H1 (cell line): ENCODE results near the gene VPS51. TPM values are rescaled to one million over a fixed set of nuclear protein-coding genes. Genes with fewer than 3 reads are reported as not detected.

Source experiments
- CTCF ChIA-PET: fragments of 300-600 bp; sonication (Branson Sonifier 250); formaldehyde crosslinking; loops from one replicate; lab custom pipeline; 2021; ENCODE audit not compliant: partially characterized antibody; lab: Charles Lee
- POLR2A ChIA-PET: fragments of 300-600 bp; sonication (Branson Sonifier 250); formaldehyde crosslinking; loops from one replicate; lab custom pipeline; 2021; ENCODE audit warnings: inconsistent platforms; ENCODE audit not compliant: partially characterized antibody; lab: Charles Lee
- DNase-seq, 2 experiments: peaks; one replicate each; pipeline versions ENCODE4 v3.0.0 to v3.0.0-alpha.2; 2010 to 2022; ENCODE audit warnings: low spot score in 2 of 2, low read depth in 1 of 2, mixed read lengths in 1 of 2
- FAIRE-seq: peaks from 2 replicates; lab custom pipeline; 2011; peaks lifted over from hg19 to GRCh38; lab: Jason Lieb, UNC
- H2AFZ ChIP-seq: 2 replicates; pipeline ENCODE4 v1.8.1; 2012; ENCODE audit warnings: low read length, inconsistent platforms
- H2AK5ac ChIP-seq: 2 replicates; pipeline ENCODE4 v1.6.1; 2013; ENCODE audit warnings: low read depth, low read length
- H2BK120ac ChIP-seq: replicated peaks from 2 replicates; pipeline ENCODE3; 2013; ENCODE audit warnings: low read depth, low read length, inconsistent platforms
- H2BK12ac ChIP-seq: 2 replicates; pipeline ENCODE4 v1.6.1; 2013; ENCODE audit warnings: low read depth, low read length
- H2BK15ac ChIP-seq: 2 replicates; pipeline ENCODE4 v1.6.1; 2013; ENCODE audit warnings: low read length
- H2BK20ac ChIP-seq: 2 replicates; pipeline ENCODE4 v1.6.1; 2013; ENCODE audit warnings: low read length
- H2BK5ac ChIP-seq: 2 replicates; pipeline ENCODE4 v1.6.1; 2013; ENCODE audit warnings: low read depth, low read length
- H3K14ac ChIP-seq: 2 replicates; pipeline ENCODE4 v1.6.1; 2013; ENCODE audit warnings: inconsistent platforms; ENCODE audit not compliant: insufficient read length
- H3K18ac ChIP-seq: 2 replicates; pipeline ENCODE4 v1.6.1; 2013; ENCODE audit warnings: low read length; ENCODE audit errors: extremely low read depth
- H3K23ac ChIP-seq: 2 replicates; pipeline ENCODE4 v1.6.1; 2013; ENCODE audit warnings: inconsistent platforms; ENCODE audit not compliant: insufficient read length
- H3K23me2 ChIP-seq: 2 replicates; pipeline ENCODE4 v1.6.1; 2013; ENCODE audit warnings: low read depth, low read length
- H3K27ac ChIP-seq: 2 replicates; pipeline ENCODE4 v1.6.1; 2011; ENCODE audit warnings: low read depth, low read length, inconsistent platforms
- H3K27me3 ChIP-seq, 4 experiments: replicated peaks in 1 of 4; 1 replicate in 1 of 4; 2 replicates in 3 of 4; pipeline versions ENCODE4 v1.6.1 to v1.8.1; 2011 to 2013; ENCODE audit warnings: low read length in 3 of 4, mild to moderate bottlenecking in 3 of 4, inconsistent platforms in 2 of 4, mixed read lengths in 2 of 4, moderate library complexity in 1 of 4; ENCODE audit not compliant: control insufficient read depth in 3 of 4, insufficient read depth in 3 of 4; ENCODE audit errors: extremely low read depth in 1 of 4
- H3K36me3 ChIP-seq, 4 experiments: 2 replicates each; pipeline versions ENCODE4 v1.6.1 to v1.8.1; 2011 to 2013; ENCODE audit warnings: mild to moderate bottlenecking in 4 of 4, low read length in 3 of 4, moderate library complexity in 2 of 4, control low read depth in 1 of 4, inconsistent platforms in 1 of 4; ENCODE audit not compliant: insufficient read depth in 4 of 4, control insufficient read depth in 2 of 4
- H3K4ac ChIP-seq: replicated peaks from 2 replicates; pipeline ENCODE3; 2013; ENCODE audit warnings: low read length, low read depth, mixed read lengths, inconsistent platforms; ENCODE audit not compliant: insufficient read length
- H3K4me1 ChIP-seq, 4 experiments: replicated peaks in 1 of 4; 1 replicate in 1 of 4; 2 replicates in 3 of 4; pipeline versions ENCODE4 v1.6.1 to v1.8.1; 2011 to 2013; ENCODE audit warnings: low read length in 3 of 4, inconsistent platforms in 2 of 4, mixed read lengths in 1 of 4; ENCODE audit not compliant: insufficient read depth in 4 of 4, control insufficient read depth in 3 of 4
- H3K4me2 ChIP-seq, 2 experiments: 2 replicates each; pipeline versions ENCODE4 v1.6.1 to v1.8.1; 2011 to 2013; ENCODE audit warnings: low read depth in 2 of 2, low read length in 2 of 2, control low read depth in 1 of 2, inconsistent platforms in 1 of 2, mild to moderate bottlenecking in 1 of 2; ENCODE audit not compliant: insufficient read depth in 1 of 2
- H3K4me3 ChIP-seq, 4 experiments: fragments of 200-600, 300-600 bp in 1 of 4; sonication (generic), shearing (Covaris generic), sonication (Bioruptor Twin) in 1 of 4; 2 replicates each; pipeline versions ENCODE4 v1.5.1 to v1.8.1; 2011 to 2016; ENCODE audit warnings: low read length in 4 of 4, low read depth in 3 of 4, control low read depth in 2 of 4, inconsistent platforms in 2 of 4, mild to moderate bottlenecking in 2 of 4, mixed read lengths in 1 of 4, moderate library complexity in 1 of 4; ENCODE audit not compliant: insufficient read depth in 2 of 4; ENCODE audit errors: extremely low read depth in 1 of 4
- H3K56ac ChIP-seq: replicated peaks from 2 replicates; pipeline ENCODE3; 2013; ENCODE audit warnings: low read depth, mild to moderate bottlenecking, mixed read lengths, low read length, inconsistent platforms; ENCODE audit not compliant: insufficient read length
- H3K79me1 ChIP-seq: 2 replicates; pipeline ENCODE4 v1.6.1; 2013; ENCODE audit warnings: low read depth, low read length, control low read depth
- H3K79me2 ChIP-seq, 2 experiments: 2 replicates each; pipeline versions ENCODE4 v1.6.1 to v1.8.1; 2012 to 2013; ENCODE audit warnings: low read length in 2 of 2, mild to moderate bottlenecking in 2 of 2, inconsistent platforms in 1 of 2; ENCODE audit not compliant: insufficient read depth in 2 of 2, control insufficient read depth in 1 of 2
- H3K9ac ChIP-seq, 4 experiments: replicated peaks in 1 of 4; 1 replicate in 1 of 4; 2 replicates in 3 of 4; pipeline versions ENCODE4 v1.6.1 to v1.8.1; 2011 to 2013; ENCODE audit warnings: low read depth in 3 of 4, low read length in 3 of 4, control low read depth in 2 of 4, mild to moderate bottlenecking in 2 of 4, moderate library complexity in 2 of 4, inconsistent platforms in 1 of 4; ENCODE audit errors: extremely low read depth in 1 of 4
- H3K9me3 ChIP-seq, 2 experiments: 2 replicates each; pipeline versions ENCODE4 v1.6.1 to v1.8.1; 2012 to 2013; ENCODE audit warnings: mild to moderate bottlenecking in 2 of 2, moderate library complexity in 2 of 2, control low read depth in 1 of 2, inconsistent platforms in 1 of 2, low read depth in 1 of 2, low read length in 1 of 2, mixed read lengths in 1 of 2; ENCODE audit not compliant: insufficient read depth in 2 of 2
- H4K20me1 ChIP-seq, 2 experiments: replicated peaks in 1 of 2; 2 replicates each; pipeline versions ENCODE3 to v1.8.1; 2011 to 2013; ENCODE audit warnings: inconsistent platforms in 2 of 2, low read length in 2 of 2, mild to moderate bottlenecking in 1 of 2; ENCODE audit not compliant: insufficient read depth in 2 of 2, control insufficient read depth in 1 of 2
- H4K5ac ChIP-seq: 2 replicates; pipeline ENCODE4 v1.6.1; 2013; ENCODE audit warnings: low read length, low read depth, mixed read lengths, inconsistent platforms; ENCODE audit not compliant: insufficient read length
- H4K8ac ChIP-seq: 2 replicates; pipeline ENCODE4 v1.8.0; 2013; ENCODE audit warnings: mild to moderate bottlenecking, moderate library complexity, low read length, inconsistent platforms; ENCODE audit not compliant: insufficient read depth; ENCODE audit errors: extremely low read depth
- H4K91ac ChIP-seq: replicated peaks from 2 replicates; pipeline ENCODE3; 2013; ENCODE audit warnings: low read length, mixed read lengths, inconsistent platforms; ENCODE audit not compliant: insufficient read length
- EP300 ChIP-seq, 2 experiments: IDR thresholded peaks; 1 replicate in 1 of 2; 2 replicates in 1 of 2; pipeline ENCODE4 v1.6.1; 2011 to 2012; ENCODE audit warnings: low read depth in 2 of 2, low read length in 2 of 2, mild to moderate bottlenecking in 2 of 2, borderline replicate concordance in 1 of 2, inconsistent platforms in 1 of 2, moderate library complexity in 1 of 2
- HDAC6 ChIP-seq: IDR thresholded peaks from one replicate; pipeline ENCODE4 v1.7.1; 2012; ENCODE audit warnings: low read depth, mild to moderate bottlenecking, inconsistent platforms, low read length, moderate library complexity
- NANOG ChIP-seq: IDR thresholded peaks from 2 replicates; pipeline ENCODE4 v1.6.1; 2011; ENCODE audit warnings: low read length, low read depth, mild to moderate bottlenecking, inconsistent platforms; ENCODE audit not compliant: insufficient read depth, poor library complexity, severe bottlenecking
- RNF2 ChIP-seq: fragments of 200-900, 300-1000 bp; sonication (generic); IDR thresholded peaks from 2 replicates; pipeline ENCODE4 v1.7.1; 2016; ENCODE audit warnings: borderline replicate concordance, low read depth, mild to moderate bottlenecking, antibody characterized with exemption, low read length; ENCODE audit not compliant: poor library complexity, severe bottlenecking; ENCODE audit errors: missing control alignments
- SIN3A ChIP-seq, 2 experiments: IDR thresholded peaks in 1 of 2; conservative IDR thresholded peaks in 1 of 2; 2 replicates each; pipeline ENCODE4 v1.6.1; 2011 to 2012; ENCODE audit warnings: low read length in 2 of 2, improper control_type of control experiment in 1 of 2, low read depth in 1 of 2, mild to moderate bottlenecking in 1 of 2
- SIRT6 ChIP-seq: IDR thresholded peaks from one replicate; pipeline ENCODE4 v1.7.1; 2012; ENCODE audit warnings: low read length, inconsistent platforms
- WGBS, 2 experiments: shearing (Covaris generic) in 1 of 2; methylation state at CpG; one replicate each; pipeline versions ENCODE4 v1.1.6 to v1.1.7; 2013 to 2015; ENCODE audit warnings: low lambda C conversion rate in 2 of 2, mixed read lengths in 2 of 2, inconsistent platforms in 1 of 2, low coverage in 1 of 2, missing lambda C conversion rate in 1 of 2; ENCODE audit not compliant: insufficient replicate concordance in 2 of 2, insufficient coverage in 1 of 2, insufficient read length in 1 of 2; ENCODE audit errors: extremely low coverage in 1 of 2, missing lambda C conversion rate in 1 of 2; 5-methylcytosine and 5-hydroxymethylcytosine counted together
- polyA plus RNA-seq, 7 experiments: library from polyadenylated mRNA; depleted of rRNA in 3 of 7; stranded (reverse) in 5 of 7; unstranded in 2 of 7; fragments of >200 nt in 5 of 7; fragments of 200-250 nt in 2 of 7; gene quantifications; 1 replicate in 5 of 7; 2 replicates in 1 of 7; 4 replicates in 1 of 7; pipeline versions ENCODE4 v1.2.1 to v1.2.3, GENCODE V29; 2011 to 2013; ENCODE audit warnings: missing spikeins in 2 of 7, mixed read lengths in 2 of 7
- total RNA-seq: library from RNA; stranded (reverse); fragmentation: NEBNext Ultra II Directional; extraction: Animal tissue kit (Norgen Biotek cat#: 25700); gene quantifications from 2 replicates; pipeline ENCODE4 v1.2.1, GENCODE V29; 2021

Gene VPS51
- total and polyA plus RNA-seq, 2 of the 8 experiments (the other 6 are each of a cell fraction or from before 2014, with no cell fraction given) = 97.4 to 142 TPM

DNA sequence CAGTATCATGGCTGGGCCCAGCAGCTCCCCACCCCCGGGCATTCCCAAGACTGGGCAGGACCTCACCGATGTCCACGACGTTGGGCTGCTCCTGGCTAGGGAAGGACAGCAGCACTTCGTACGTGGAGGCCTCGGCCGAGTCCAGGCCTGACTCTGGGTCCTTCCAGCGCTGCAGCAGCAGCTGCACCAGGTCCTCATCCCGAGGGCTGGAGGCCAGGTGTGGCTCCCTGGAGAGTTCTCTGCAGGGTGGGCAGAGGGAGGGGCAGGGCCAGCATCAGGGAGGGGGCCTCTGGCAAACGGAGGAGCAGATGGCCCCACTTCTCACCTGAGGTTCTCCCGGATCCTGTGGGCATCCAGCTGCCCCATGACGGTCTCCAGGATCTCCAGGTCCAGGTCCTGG is 38.0 kb upstream of the VPS51 start:
- Histone ChIP-seq H2BK15ac (no peak overlapping the region), H3K4me2 (no peak overlapping the region), H3K56ac (no peak overlapping the region), H3K4me3 (no peak overlapping the region), H4K91ac (no peak overlapping the region), H3K23me2 (no peaks in the 10 kb centered on the region), H3K79me1 (no peaks in the 10 kb centered on the region), H4K8ac (no peak overlapping the region; the same call in 1 of the 2 replicates), H3K9ac (no peak overlapping the region), H4K20me1 (no peaks in the 10 kb centered on the region), H3K14ac (no peak overlapping the region), H3K27ac (no peak overlapping the region), H2BK120ac (no peak overlapping the region), H3K9me3 (no peaks in the 10 kb centered on the region), H2BK12ac (no peak overlapping the region), H3K4ac (no peak overlapping the region), H2AK5ac (0 out of 2 replicates have a peak overlapping the region, but pooled peaks have one; percentile 24), H4K5ac (no peak overlapping the region), H3K4me1 (no peaks in the 10 kb centered on the region), H3K36me3 (no peaks in the 10 kb centered on the region), H3K27me3 (no peaks in the 10 kb centered on the region; a peak in 1 of 7 replicates), H2BK20ac (no peak overlapping the region), H3K18ac (no peak overlapping the region), H3K79me2 (no peaks in the 10 kb centered on the region), H2BK5ac (no peak overlapping the region), H2AFZ (no peak overlapping the region), H3K23ac (no peak overlapping the region)
- WGBS, 2 experiments = 93% methylated on average over 11 of the region's 13 CpGs; no CpG with 5 or more reads in 1 of the 2 experiments
- ChIA-PET POLR2A (interaction anchor here (0.7 to 3.4 kb wide), 4 partner anchors 10 to 25 kb away, joined by 3 to 16 read pairs (median 6); no protein-coding TSS in a partner anchor), CTCF (interaction anchor here (1.1 to 4.2 kb wide), 5 partner anchors 8 to 44 kb away, joined by 5 to 28 read pairs (median 6); partner anchors contain the start of gene ARL2)
- TF ChIP-seq NANOG = no peak
- no peak for TF ChIP-seq RNF2
- no peak for TF ChIP-seq SIRT6
- TF ChIP-seq EP300 (IDR thresholded peaks at IDR 0.05; ENCODE audit: borderline replicate concordance in 1 of 2, low read depth in 2 of 2, low read length in 2 of 2) = no peak
- no peak for TF ChIP-seq HDAC6
- no peak for TF ChIP-seq SIN3A (conservative IDR thresholded peaks at IDR 0.05 in 1 of 2, IDR thresholded peaks at IDR 0.05 in 1 of 2; ENCODE audit: low read depth in 1 of 2, low read length in 2 of 2)
- FAIRE-seq = no peak
- no peak for DNase-seq
